SU-DHL-6 (cell line): ENCODE measurements around the gene OR2AP1.
"Not testable (repeated sequence)": the region's sequence is repeated elsewhere in the genome, so short reads cannot be mapped to it uniquely, and the experiment has no call there.

Source experiments
- H2AFZ ChIP-seq: fragments of 200-600 bp; sonication (generic); 2 replicates; pipeline ENCODE4 v1.6.1; 2014; ENCODE audit warnings: low read depth, mild to moderate bottlenecking, moderate library complexity, mixed read lengths, antibody characterized with exemption, low read length; ENCODE audit not compliant: severe bottlenecking
- H3F3A ChIP-seq: fragments of 200-600 bp; shearing (Covaris generic); 2 replicates; pipeline ENCODE4 v1.6.0; 2016; ENCODE audit warnings: antibody characterized with exemption, mild to moderate bottlenecking; ENCODE audit not compliant: insufficient read depth
- H3K27ac ChIP-seq: fragments of 200-600 bp; sonication (generic); 2 replicates; pipeline ENCODE4 v1.5.1; 2016; ENCODE audit warnings: low read depth, mild to moderate bottlenecking, low read length, moderate library complexity, mixed read lengths
- H3K27me3 ChIP-seq: fragments of 200-600 bp; sonication (generic), shearing (Covaris generic); 2 replicates; pipeline ENCODE4 v1.6.0; 2014; ENCODE audit warnings: mild to moderate bottlenecking, low read length
- H3K36me3 ChIP-seq: fragments of 200-600 bp; sonication (generic); 2 replicates; pipeline ENCODE4 v1.6.1; 2014; ENCODE audit warnings: mild to moderate bottlenecking, low read length, mixed read lengths
- H3K4me2 ChIP-seq: fragments of 300-600, 200-600 bp; shearing (Covaris generic), sonication (generic); 2 replicates; pipeline ENCODE4 v1.6.0; 2014; ENCODE audit warnings: low read length, low read depth, mild to moderate bottlenecking; ENCODE audit not compliant: poor library complexity, severe bottlenecking
- H3K4me3 ChIP-seq: fragments of 200-600 bp; sonication (generic); 2 replicates; pipeline ENCODE4 v1.5.1; 2014; ENCODE audit warnings: antibody characterized with exemption, low read length, mild to moderate bottlenecking, mixed read lengths; ENCODE audit not compliant: insufficient read depth, poor library complexity, severe bottlenecking
- H3K79me2 ChIP-seq: fragments of 200-600 bp; sonication (generic); 2 replicates; pipeline ENCODE4 v1.6.1; 2014; ENCODE audit warnings: mild to moderate bottlenecking, low read length, moderate library complexity; ENCODE audit not compliant: insufficient read depth
- H3K9ac ChIP-seq: fragments of 200-600 bp; sonication (generic); 2 replicates; pipeline ENCODE4 v1.7.0; 2014; ENCODE audit warnings: mild to moderate bottlenecking, low read length
- H3K9me2 ChIP-seq: fragments of 200-600 bp; sonication (generic); replicated peaks from 2 replicates; pipeline ENCODE4 v1.6.1; 2014; ENCODE audit warnings: low read length; ENCODE audit not compliant: insufficient read depth
- H3K9me3 ChIP-seq: fragments of 200-600 bp; sonication (generic); 2 replicates; pipeline ENCODE4 v1.6.1; 2014; ENCODE audit warnings: low read length, mixed read lengths; ENCODE audit not compliant: insufficient read depth
- H4K20me1 ChIP-seq: fragments of 200-600 bp; sonication (generic); 2 replicates; pipeline ENCODE4 v1.6.1; 2014; ENCODE audit warnings: low read depth, mild to moderate bottlenecking, antibody characterized with exemption, low read length, moderate library complexity, mixed read lengths
- CTCF ChIP-seq: fragments of 200-600 bp; sonication (generic); IDR thresholded peaks from one replicate; pipeline ENCODE4 v1.5.1; 2017; ENCODE audit warnings: antibody characterized with exemption, mild to moderate bottlenecking, low read length, moderate library complexity; ENCODE audit not compliant: insufficient read depth, poor library complexity, severe bottlenecking
- EZH2phosphoT487 ChIP-seq: fragments of 200-600 bp; sonication (generic), shearing (Covaris generic); conservative IDR thresholded peaks from 2 replicates; pipeline ENCODE4 v1.6.1; 2018; ENCODE audit warnings: mild to moderate bottlenecking, antibody characterized with exemption, low read length, moderate library complexity, mixed read lengths

The OR2AP1 gene

GRCh38 chr12:55554296-55554695 lies 18.0 kb upstream of the OR2AP1 start:
- Histone ChIP-seq H3K9me2 (no peaks in the 10 kb centered on the region), H3K79me2 (no peaks in the 10 kb centered on the region), H3K27me3 (no peaks in the 10 kb centered on the region), H4K20me1 (no peaks in the 10 kb centered on the region), H3K36me3 (no peaks in the 10 kb centered on the region), H2AFZ (no peak overlapping the region), H3K4me2 (no peak overlapping the region), H3K9ac (no peak overlapping the region), H3K27ac (no peak overlapping the region), H3K4me3 (no peak overlapping the region), H3F3A (no peaks in the 10 kb centered on the region), H3K9me3 (no peaks in the 10 kb centered on the region)
- no peak for TF ChIP-seq EZH2phosphoT487
- no peak for TF ChIP-seq CTCF

GRCh38 chr12:55570060-55570459 lies 2.2 kb upstream of the OR2AP1 start:
- H2AFZ ChIP-seq, H3K36me3 ChIP-seq, H3K4me2 ChIP-seq, H4K20me1 ChIP-seq, H3K4me3 ChIP-seq, H3K9me3 ChIP-seq, H3K9me2 ChIP-seq, H3K27me3 ChIP-seq, H3F3A ChIP-seq, H3K9ac ChIP-seq, H3K27ac ChIP-seq, H3K79me2 ChIP-seq: not testable (repeated sequence)

GRCh38 chr12:55570689-55571088 lies 1.6 kb upstream of the OR2AP1 start:
- not testable (repeated sequence) for H4K20me1 ChIP-seq, H3K36me3 ChIP-seq, H3K4me3 ChIP-seq, H3K79me2 ChIP-seq, H3K27ac ChIP-seq, H3K4me2 ChIP-seq, H3F3A ChIP-seq, H3K27me3 ChIP-seq, H3K9me2 ChIP-seq, H2AFZ ChIP-seq, H3K9ac ChIP-seq, H3K9me3 ChIP-seq

- H3K27me3 ChIP-seq, result no peaks in the 10 kb centered on the region
- H3K36me3 ChIP-seq, result no peaks in the 10 kb centered on the region
- H3K9me2 ChIP-seq, result no peaks in the 10 kb centered on the region
- no peaks in the 10 kb centered on the region for H4K20me1 ChIP-seq
- H3K9ac ChIP-seq, result no peak overlapping the region
- H3F3A ChIP-seq, result no peaks in the 10 kb centered on the region
- no peak overlapping the region for H3K27ac ChIP-seq
- H2AFZ ChIP-seq, result no peak overlapping the region
- H3K4me3 ChIP-seq, result no peak overlapping the region
- H3K79me2 ChIP-seq, result no peaks in the 10 kb centered on the region
- TF ChIP-seq EZH2phosphoT487 (no peak), CTCF (no peak)
- no peaks in the 10 kb centered on the region for H3K9me3 ChIP-seq
- H3K4me2 ChIP-seq, result no peak overlapping the region
Measured at GRCh38 chr12:55582066-55582465, 9.8 kb downstream of the OR2AP1 start.
